HG03378 (cell line): Measurements from ENCODE around the gene NKAP.
"Not testable (repeated sequence)": the region's sequence is repeated elsewhere in the genome, so short reads cannot be mapped to it uniquely, and the experiment has no call there.

Source experiments
- ATAC-seq: cut with Tn5 transposase; IDR thresholded peaks from one replicate; pipeline ENCODE4 v1.9.1; 2021; ENCODE audit warnings: mild to moderate bottlenecking, moderate library complexity; ENCODE audit not compliant: unreplicated experiment

NKAP gene

DNA sequence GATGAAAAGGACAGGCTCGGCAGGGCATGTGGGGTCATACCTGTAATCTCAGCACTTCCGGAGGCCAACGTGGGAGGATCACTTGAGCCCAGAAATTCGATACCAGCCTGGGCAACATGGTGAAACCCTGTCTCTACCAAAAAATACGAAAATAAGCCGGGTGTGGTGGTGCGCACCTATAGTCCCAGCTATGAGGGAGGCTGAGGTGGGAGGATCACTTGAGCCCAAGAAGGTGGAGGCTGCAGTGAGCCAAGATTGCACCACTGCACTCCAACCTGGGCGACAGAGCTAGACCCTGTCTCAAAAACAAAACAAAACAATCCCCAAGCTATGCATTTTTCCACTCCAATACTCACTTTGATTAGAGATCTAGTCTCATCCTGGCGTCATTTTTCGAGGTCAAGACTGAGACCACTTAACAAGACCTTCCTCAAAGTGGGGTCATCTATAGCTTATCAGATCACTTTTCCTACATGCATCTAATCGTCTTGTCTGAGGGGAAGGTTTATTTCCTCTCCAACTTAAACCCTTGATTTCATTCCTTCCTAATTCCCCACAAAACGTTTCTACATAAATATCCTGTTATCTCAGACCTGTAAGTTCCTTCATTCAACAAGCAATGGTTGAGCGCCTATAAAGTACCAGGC, 1.3 kb downstream of the NKAP start:
- no peak for ATAC-seq

DNA sequence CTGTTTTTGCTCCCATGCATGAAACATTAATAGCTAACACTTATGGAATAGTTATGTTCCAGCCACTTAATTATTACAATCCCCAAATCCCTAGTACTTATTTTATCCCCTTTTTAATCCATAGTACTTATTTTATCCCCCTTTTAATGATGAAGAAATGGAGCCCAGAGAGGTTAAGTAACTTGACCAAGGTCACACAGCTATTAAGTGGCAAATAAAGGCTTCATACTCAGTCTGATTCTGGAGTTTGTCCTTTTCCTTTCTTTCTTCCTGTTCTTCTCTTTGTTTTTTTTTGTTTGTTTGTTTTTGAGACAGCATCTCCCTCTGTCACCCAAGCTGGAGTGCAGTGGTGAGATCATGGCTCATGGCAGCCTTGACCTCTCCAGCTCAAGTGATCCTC, 2.2 kb downstream of the NKAP start:
- ATAC-seq = no peak

DNA sequence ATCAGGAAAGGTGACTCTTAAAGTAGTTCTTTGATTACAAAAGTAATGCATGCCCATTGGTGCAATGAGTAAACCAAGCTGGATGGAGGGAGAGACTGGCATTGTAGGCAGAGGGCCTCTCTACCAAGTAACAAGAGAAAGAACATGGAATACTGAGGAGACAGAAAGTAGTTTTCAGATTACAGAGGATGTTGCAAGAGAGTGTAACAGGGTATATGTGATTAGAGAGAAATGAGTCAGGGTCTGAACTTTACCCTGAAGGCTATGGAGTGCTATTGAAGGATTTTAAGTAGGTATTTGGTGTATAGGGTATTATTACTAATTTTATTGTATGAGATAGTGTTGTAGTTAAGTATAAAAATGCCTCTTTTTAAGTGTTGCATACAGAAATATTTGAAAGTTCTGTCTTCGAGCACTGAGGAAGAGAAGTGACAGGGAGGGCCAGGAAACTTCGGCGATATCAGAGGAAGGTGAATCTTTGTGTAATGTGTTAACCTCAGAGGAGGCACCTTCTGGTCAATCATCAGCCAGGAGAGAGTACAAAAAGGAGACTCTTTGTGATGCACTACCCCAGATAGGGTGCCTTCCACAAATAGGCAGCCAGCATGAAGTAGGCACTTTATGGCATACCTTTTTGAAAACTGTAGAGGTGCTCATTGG, 8.2 kb downstream of the NKAP start:
- ATAC-seq = no peak

DNA sequence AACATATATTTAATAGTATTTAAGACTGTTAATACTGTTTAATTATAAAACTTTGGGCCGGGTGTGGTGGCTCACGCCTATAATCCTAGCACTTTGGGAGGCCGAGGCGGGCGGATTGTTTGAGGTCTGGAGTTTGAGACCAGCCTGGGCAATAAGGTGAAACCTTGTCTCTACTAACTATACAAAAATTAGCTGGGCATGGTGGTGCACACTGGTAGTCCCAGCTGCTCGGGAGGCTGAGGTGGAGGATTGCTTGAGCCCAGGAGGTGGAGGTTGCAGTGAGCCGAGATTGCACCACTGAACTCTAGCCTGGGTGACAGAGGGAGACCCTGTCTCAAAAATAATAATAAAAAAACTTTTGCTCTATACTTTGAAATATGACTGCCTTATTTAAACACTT, 21.2 kb downstream of the NKAP start:
- not testable (repeated sequence) for ATAC-seq

DNA sequence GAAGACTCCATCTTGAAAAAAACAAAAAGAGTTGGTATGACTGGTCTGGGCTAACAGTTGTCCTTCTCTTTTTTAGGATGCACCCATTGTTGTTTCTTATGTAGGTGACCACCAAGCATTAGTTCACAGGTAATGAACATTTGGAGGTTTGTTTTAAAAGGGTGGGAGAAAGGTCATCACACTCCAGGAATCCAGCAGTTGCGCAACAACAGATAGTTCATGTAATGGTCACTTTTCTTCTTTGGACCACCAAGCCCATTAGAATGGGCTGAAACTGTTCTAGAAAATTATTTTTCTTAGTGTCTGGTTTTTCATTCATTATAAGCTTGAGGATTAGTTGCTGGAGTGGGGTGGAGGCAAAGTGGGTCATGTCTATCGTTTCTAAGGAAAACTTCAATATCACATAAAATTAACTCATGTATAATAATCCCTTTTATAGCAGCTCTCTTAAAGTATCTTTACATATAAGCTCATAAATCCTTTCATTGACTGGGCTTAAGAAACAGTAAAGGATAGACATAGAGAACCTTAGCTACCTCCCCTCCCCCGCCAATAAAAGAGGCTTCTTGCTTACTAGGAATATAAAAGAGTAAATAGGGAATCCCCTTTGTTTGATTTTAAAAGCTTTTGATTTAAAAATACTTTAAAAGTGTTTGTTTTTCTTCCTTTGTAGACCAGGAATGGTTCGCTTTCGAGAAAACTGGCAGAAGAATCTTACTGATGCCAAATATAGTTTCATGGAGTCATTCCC, 23.5 kb downstream of the NKAP start:
- no peak for ATAC-seq

DNA sequence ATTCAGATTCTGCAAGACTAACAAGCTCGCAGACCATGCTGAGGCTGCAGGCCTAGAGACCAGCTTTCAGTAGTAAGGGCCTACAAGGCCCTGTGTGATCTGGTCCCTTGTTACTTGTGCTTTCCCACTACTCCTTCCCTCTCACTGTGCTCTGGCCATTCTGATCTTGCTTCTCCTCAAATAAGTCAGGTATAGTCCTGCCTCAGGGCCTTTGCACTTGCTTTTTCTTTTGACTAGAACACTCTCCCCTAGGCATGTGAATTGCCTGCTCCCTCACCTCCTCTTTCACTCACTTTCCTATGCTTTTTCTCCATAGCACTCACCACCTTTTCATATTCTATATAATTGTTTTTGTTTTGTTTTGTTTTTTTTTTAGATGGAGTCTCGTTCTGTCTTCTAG, 25.7 kb downstream of the NKAP start:
- ATAC-seq = no peak

DNA sequence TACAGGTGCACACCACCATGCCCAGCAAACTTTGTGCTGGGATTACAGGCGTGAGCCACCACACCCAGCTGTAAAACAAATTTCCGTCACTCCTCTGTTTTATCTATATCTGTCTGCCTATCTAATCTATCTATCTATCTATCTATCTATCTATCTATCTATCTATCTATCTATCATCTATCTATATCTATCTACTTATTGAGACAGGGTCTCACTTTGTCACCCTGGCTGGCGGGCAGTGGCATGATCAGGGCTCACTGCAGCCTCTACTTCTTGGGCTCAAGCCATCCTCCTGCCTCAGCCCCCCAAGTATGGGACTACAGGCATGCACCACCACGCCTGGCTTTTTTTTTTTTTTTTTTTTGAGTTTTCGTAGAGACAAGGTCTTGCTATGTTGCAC, 27.2 kb downstream of the NKAP start:
- ATAC-seq = no peak

DNA sequence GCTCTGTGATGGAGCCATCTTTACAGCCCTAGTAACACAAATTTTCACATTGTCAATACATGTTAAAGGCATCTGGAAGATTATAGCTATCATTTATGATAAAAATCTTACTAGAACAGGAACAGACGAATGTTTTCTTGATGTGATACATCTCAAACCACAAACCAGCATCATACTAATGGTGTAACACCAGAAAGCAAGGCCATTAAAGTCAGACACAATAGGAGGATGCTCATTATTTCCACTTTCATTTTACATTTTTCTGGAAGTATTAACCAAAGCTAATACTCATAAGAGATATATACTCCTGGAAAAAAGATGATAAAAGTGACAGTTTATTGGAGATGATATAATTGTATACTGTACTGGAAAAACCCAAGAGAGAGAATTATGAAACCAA, 42.6 kb downstream of the NKAP start:
- ATAC-seq = no peak

DNA sequence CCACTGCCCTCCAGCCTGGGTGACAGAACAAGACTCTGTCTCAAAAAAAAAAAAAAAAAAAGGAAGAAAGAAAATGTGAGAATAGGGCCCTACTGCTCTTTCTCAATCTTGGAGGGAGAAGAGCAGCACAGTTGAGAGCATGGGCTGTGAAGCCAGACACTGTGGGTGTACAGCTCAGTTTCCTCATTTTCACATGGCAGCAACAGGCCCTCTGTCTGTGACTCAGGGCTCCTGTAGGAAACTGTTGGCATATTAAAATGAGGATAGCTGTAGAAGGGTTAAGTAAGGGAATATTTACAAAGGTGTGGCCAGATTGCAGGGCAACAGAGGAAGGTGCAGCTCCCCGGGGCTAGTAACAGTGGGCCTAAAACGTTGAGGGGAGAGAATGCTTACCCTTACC, 44.4 kb downstream of the NKAP start:
- ATAC-seq = no peak

DNA sequence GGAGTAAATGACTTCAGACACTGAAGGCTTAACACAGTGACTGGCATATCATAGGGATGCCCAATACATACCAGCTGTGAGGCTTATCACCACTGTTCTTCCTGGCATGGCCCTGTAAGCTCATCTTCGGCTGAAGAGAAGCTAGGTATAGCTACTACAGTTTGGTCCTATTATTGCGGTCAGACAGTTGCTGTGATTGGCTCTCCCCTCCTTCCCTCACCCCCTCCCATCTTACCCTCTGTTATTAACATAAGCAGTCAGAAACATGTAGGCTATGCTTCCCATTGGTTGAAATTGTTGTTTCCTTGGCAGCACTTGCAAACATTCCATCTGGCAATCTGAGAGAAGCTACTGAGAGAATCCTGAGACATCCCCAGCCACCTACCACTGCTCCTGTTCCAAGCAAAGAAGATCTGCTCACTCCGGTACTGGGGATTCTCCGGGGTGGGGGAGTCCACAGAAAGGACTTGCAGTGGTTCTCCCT, 47.7 kb downstream of the NKAP start, which contains the start of gene AKAP14:
Gene AKAP14 (plus strand): TSS at position 51 of the 484 bp plus-strand sequence. CDS start 7,331 bp downstream, outside the sequence.
- ATAC-seq = no peak

DNA sequence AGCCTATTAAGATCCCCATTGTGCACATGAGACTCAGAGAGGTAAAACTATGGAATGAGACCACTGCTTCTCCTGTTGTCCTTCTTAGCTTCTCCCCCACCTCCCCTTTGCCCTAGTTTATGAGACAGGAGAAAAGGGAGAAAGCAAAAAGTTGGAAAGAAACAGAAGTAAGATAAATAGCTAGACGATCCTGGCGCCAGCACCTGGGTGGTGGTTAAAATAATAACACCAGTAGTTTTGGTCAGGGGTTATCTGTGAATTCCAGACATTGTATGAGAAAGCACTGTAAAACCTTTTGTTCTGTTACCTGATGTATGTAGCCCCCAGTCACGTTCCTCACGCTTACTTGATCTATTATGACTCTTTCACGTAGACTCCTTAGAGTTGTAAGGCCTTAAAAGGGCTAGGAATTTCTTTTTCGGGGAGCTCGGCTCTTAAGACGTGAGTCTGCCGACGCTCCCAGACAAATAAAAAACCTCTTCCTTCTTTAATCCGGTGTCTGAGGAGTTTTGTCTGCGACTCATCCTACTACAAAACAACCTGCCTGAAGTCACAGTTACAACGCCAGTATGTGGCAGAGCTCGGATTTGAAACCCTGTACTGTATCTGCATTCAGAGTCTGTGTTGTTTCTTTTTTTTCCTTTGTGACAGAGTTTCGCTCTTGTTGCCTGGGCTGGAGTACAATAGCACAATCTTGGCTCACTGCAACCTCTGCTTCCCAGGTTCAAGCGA, 51.4 kb downstream of the NKAP start:
- not testable (repeated sequence) for ATAC-seq

DNA sequence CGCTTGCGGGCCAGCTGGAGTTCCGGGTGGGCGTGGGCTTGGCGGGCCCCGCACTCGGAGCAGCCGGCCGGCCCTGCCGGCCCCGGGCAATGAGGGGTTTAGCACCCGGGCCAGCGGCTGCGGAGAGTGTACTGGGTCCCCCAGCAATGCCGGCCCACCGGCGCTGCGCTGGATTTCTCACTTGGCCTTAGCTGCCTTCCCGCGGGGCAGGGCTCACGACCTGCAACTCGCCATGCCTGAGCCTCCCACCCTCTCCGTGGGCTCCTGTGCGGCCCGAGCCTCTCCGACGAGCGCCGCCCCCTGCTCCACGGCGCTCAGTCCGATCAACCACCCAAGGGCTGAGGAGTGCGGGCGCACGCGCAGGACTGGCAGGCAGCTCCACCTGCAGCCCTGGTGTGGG, 52.9 kb downstream of the NKAP start:
- ATAC-seq = not testable (repeated sequence)

DNA sequence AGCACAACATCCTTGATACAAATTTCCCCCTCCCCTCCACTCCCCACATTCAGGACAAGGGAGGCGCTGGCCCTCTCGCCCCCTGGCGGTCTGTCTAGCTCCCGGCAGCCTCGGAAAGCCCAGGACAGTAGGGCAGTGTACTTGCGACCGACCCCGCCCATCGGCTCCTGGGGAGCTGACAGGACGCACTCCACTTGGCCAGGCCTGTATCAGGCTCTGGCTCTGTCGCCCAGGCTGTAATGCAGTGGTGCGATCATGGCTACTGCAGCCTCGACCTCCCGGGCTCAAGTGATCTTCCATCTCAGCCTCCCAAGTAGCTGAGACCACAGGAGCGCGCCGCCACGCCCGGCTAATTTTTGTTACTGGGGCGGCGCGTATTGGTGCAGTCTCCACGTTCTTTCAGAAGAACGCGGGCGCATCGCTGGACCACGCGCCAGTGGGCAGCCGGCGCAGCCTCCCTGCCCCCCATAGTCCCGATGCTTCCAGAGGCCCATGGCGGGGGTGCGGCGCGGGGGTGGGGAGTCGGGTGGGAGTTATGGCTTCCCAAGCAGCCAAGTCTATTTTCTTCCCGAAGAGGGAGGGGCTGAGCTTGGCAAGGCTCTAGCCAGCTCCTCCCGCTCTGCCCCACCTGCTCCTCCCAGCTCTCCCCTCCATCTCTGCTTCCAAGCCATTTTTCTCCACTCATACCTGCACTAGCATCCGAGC, 55.7 kb downstream of the NKAP start:
- peak; percentile 50 for ATAC-seq

DNA sequence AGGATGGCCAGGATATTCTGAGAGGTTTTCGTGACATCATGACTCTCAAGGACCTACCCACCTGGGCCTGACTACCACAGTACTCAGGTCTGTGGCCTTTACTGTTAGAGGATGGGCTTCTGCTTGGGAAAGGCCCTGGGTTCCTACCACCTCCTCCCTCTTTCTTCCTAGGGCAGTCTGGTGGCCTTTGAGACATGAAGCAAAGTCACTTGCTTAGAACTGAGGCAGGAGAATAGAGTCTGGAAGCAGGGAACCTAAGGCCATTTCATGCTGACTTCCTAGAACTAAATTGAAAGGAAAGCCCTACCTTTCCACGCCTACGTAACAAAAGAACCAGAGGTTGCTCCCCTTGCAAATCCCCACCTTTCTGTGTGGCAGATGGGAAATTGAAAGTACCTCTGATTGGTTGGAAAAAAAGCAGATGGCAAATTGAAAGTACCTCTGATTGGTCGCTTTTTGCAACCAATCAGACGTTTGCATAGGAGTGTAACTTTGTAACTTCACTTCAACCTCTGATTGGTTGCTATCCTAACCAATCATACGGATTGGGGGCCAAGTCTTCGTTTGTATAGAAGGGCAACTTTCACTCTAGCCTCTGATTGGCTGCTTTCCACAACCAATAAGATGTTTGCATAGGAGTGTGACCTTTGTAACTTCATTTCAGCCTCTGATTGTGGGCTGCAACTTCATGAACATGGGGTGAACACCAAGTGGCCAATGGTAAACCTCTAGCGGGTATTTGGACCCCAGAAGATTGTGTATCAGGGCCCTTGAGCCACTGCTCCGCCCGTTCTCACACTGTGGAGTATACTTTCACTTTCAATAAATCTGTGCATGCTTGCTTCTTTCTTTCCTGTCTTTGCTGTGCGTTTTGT, 57.8 kb downstream of the NKAP start:
- ATAC-seq = no peak

DNA sequence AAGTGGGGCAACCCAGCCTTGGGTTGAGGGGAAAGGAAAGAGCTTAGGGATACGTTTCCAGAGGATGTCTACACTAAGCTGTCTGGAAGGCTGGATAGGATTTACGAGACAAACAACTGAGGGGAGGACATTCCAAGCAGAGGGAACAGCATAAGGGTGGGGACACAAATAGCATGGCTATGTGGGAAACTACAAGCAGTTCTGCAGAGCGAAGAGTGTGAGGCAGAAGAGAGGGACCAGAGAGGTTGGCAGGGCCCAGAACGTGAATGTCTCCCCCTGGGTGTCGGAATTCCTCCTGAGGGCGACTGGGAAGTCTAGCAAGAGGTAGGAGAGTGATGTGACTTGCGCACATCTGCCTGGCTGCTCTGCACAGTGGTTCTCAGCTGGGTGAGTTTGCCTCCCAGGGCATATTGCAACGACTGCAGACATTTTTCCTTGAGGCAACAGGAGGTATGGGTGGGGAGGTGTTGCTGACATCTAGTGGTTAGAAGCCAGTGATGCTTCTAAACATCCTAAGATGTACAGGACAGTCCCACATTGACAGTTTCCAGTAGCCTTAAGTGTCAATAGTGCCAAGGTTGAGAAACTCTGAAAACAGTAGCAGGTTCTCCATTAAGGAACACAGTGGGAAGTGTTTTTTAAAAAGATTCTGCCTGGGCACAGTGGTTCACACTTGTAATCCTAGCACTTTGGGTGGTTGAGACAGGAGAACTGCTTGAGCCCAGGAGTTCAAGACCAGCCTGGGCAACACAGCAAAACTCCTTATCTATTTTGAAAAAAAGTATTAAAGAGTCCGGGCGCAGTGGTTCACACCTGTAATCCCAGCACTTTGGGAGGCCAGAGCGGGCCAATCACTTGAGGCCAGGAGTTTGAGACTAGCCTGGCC, 62.8 kb downstream of the NKAP start:
- ATAC-seq = peak; percentile 80

DNA sequence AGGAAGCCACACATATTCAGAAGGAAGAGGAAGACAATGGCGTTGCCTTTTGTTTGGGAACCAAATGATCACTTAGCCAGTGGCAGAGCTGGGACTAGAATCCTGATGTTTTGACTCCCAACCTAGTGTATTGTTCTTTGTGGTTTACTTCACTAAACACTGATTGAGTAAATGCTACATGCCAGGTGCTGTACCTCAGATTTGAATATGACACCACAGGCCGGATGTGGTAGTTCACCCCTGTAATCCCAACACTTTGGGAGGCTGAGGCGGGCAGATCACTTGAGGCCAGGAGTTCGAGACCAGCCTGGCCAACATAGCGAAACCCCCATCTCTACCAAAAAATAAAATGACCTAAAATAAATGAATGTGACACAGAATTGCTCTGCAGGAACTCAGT, 63.5 kb downstream of the NKAP start:
- ATAC-seq = no peak

DNA sequence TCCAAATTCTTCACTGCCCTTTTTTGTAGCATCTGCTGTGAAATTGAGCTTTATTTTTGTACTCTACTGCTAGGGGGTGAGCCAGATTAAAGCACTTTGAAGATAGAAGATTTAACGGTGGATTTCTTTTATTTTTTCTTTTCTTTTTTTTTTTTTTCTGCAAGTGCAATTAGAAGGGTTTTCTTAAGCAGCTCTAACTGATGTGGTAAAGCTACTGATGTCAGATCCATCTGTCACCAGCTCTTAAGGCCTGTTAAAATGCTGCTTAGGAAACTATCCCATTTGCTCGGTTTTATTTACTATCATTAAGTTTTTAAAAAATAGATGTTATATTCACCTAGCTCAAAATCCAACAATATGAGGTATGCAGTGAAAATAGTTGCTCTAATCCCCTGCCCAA, 64.8 kb downstream of the NKAP start:
- no peak for ATAC-seq

DNA sequence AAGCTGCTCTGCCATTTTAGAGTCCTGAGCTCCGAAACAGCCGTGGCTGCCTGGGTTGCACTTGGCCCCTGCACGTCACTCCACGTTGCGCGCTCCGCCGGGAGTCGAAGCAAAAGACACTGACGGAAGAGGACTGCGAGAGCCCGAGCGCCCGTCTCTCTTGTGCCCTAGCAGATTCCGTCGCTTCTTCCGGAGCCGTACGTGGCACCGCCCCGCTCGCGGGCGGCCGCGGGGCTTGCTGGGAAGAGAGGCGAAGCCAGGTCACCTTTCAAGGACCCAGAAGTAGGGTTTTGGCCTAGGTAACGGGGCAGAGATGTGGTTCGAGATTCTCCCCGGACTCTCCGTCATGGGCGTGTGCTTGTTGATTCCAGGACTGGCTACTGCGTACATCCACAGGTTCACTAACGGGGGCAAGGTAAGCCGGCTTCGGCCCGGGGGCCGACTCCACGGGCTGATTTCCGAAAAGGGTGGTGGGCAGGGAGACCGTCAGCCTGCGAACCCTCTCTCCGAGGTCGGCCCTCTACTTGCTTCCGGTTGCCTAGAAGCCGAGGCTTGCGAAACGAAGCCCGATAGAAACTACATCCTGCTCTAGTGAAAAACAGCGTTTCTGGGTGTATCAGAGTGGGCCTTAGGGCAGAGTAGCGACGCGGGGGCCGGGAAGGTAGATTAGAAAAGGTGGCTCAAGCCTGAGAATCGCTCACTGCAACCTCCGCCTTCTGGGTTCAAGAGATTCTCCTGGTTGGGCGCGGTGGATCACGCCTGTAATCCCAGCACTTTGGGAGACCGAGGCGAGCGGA, 71.8 kb downstream of the NKAP start, which contains the start of the genes NDUFA1 and RNF113A:
Gene NDUFA1 (plus strand): TSS at position 234 of the 797 bp plus-strand sequence. CDS start 80 bp downstream, at position 314.
Gene RNF113A (minus strand): TSS at position 135 of the 797 bp plus-strand sequence. CDS start 120 bp downstream, at position 15.
- peak; percentile 89 for ATAC-seq
